Hematopoietic multipotent progenitor cell treated with erythropoietin and hydrocortisone succinate and interleukin-3 and kit ligand, for 15 days (in vitro differentiated cells): ENCODE measurements around the gene FAM222A.
A peak's percentile ranks its signal among the peaks of the same experiment; 100 is the strongest.

Experiments used
- DNase-seq: peaks from one replicate; pipeline ENCODE4 v3.0.0-alpha.2; 2015; ENCODE audit warnings: low spot score

FAM222A gene

GRCh38 chr12:109800536-109800935 is 86.9 kb downstream of the FAM222A start:
- no peak for DNase-seq

DNA sequence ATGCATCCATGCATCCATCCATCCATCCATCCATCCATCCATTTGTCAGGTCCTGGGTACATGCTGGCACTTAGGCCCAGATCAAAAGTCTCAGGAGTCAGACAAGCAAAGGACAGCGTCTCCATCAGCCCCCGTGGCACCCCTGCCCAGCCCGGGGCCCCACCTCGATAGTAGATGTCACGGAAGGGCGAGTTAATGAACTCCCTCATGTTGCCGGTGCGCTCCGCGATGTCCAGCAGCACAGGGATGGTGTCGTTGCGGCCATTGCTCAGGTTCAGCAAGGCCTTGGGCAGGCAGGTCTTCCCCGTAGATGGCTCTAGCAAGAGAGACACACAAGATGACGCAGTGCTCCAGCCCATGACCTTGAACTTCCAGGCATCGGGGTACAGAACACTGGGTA is 89.2 kb downstream of the FAM222A start:
- DNase-seq: no peak

- no peak for DNase-seq
These were observed 90.1 kb downstream of the FAM222A start for GRCh38 chr12:109803678-109804077.

- DNase-seq: peak; percentile 61
These were observed 91.5 kb downstream of the FAM222A start for GRCh38 chr12:109804820-109805761.

DNA sequence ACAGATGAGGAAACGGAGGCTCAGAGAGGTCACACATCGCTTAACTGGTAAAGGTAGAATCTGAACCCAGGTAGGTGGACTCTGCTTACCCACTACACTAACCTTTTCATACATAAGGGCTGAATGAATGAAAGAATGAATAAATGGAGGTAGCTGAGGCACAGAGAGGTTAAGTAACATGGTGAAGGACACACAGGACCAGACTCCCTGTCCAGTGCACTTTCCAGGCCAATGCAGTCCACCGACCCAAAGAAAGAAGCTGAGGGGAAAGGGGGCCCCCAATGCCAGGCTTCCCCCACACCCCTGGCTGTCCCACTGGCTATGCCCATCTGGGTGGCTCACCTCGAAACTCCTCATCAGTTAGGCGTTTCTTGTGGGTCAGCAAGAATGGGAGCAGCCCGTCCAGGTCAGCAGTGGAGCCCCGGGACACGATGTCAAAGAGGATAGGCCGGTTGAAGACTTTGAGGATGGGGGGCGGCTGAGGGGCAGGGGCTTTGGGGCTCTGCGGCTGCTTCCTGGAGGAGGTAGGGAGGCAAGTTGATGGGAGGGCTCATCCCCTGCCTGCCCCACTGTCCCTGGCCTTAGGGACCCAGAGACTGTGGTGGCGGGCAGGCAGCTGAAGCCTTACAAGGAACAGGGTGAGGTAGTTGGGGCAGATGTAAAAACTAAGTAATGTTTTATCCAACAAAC is 94.5 kb downstream of the FAM222A start:
- DNase-seq: no peak

DNA sequence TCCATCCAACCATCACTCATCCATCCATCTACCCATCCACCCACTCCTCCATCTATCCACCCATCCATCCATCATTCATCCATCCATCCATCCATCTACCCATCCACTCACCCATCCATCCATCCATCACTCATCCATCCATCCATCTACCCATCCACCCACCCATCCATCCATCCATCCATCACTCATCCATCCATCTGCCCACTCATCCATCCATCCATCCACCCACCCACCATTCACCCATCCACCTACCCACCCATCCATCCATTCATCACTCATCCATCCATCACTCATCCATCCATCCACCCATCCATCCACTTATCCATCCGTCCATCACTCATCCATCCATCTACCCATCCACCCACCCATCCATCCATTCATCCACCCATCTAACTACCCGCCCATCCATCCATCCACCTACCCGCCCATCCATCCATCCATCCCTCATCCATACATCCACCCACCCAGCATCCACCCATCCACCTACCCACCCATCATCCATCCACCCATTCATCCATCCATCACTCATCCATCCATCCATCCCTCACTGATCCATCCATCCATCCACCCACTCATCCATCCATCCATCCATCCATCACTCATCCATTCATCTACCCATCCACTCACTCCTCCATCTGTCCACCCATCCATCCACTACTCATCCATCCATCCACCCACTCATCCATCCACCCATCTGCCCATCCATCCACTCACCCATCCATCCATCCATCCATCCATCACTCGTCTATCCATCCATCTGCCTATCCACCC is 95.4 kb downstream of the FAM222A start:
- no peak for DNase-seq

- no peak for DNase-seq
These were observed 97.5 kb downstream of the FAM222A start for GRCh38 chr12:109810954-109811623.

DNA sequence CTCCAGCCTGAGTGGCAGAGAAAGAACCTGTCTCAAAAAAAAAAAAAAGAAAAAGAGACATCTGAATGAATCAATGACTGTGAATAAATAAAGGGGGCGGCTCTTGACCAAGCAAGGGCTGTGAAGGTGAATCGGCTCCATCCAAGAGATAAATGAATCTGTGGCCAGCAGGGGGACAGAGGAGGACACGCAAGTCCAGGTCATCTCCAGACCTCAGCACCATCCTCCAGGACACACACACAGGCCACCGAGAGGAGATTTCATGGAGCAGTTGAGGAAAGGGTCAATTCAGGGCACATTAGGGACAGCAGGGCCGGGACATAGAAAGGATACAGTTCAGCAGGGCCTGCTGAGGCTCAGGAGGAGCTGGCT is 98.0 kb downstream of the FAM222A start:
- DNase-seq: no peak

DNA sequence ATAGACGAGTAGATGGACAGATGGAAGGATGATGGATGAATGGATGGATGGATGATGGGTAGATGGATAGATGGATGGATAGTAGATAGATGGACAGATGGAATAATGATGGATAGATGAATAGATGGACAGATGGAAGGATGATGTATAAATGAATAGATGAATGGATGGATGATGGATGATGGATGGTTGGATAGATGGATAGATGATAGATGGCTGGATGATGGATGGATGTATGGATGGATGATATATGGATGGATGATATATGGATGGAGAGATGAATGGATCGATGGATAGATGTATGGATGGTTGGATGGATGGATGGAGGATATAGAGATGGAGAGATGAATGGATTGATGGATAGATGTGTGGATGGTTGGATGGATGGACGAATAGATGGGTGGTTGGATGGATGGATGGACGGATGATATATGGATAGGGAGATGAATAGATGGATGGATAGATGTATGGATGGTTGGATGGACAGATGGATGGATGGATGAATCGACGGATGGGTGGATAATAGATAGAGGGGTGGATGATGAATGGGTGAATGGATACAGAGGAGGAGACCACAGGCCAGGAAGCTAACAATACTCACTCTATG is 100.3 kb downstream of the FAM222A start:
- DNase-seq: no peak

- no peak for DNase-seq
These were observed 101.0 kb downstream of the FAM222A start for GRCh38 chr12:109814600-109815150.

- DNase-seq: no peak
These were observed 101.6 kb downstream of the FAM222A start for GRCh38 chr12:109815225-109815624.

DNA sequence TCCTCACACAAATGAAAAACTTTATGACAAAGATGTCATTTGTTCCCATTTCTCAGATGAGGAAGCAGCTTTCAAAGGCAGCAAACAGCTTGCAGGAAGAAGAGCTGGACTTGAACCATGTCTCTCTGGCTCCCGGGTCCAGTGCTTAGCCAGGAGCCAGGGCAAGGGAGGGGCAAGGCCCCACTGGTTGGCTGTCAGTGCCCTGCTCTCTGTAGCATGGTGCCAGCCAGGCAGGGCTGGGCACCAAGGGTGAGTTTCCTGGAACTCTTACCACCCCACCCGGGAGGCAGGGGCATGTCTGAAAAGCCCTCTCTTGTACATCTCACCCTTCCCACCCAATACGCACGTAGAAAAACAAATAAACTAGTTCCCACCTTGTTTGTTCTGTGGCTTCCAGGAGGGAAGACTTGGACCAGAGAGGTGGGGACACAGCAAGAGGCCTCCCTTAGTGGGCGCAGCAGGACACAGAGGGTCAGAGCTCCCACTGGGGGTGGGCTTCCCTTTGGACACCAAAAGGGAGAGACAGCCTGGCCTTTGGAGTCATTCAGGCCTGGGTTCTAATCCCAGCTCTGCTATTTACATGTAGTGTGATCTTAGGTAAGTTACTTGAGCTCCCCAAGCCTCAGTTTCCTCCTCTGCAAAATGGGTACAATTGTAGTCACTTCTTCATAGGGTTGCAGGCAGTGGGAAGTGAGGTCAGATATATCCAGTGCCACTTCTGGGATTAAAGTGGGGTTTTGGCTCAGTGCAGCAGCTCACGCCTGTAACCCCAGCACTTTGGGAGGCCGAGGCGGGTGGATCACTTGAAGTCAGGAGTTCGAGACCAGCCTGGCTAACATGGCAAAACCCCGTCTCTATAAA is 102.4 kb downstream of the FAM222A start:
- no peak for DNase-seq

- DNase-seq: no peak
These were observed 103.2 kb downstream of the FAM222A start for GRCh38 chr12:109816870-109817269.

DNA sequence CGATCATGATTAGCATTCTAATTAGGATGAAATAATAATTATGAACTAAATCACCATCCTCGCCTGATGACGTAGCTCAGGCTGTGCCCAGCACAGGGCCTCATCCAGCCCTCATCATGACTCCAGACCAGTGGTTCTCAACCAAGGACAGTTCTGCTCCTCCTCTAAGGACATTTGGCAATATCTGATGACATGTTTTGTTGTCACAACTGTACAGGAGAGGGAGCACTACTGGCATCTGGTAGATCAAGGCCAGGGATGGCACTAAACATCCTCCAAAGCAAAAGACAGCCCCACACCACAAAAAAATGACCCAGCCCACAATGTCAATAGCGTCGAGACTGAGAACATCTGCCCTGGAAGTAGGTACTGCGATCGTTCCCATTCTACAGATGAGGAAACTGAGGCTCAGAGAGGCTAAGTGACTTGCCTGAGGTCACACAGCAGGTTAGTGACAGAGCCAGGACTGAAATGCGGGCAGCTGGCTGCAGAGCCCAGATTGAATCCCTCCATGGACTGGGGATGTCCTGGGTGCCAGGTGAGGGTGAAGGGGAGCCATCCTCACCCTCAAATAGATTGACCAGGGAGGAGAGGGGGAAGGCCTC is 104.1 kb downstream of the FAM222A start:
- DNase-seq: no peak

DNA sequence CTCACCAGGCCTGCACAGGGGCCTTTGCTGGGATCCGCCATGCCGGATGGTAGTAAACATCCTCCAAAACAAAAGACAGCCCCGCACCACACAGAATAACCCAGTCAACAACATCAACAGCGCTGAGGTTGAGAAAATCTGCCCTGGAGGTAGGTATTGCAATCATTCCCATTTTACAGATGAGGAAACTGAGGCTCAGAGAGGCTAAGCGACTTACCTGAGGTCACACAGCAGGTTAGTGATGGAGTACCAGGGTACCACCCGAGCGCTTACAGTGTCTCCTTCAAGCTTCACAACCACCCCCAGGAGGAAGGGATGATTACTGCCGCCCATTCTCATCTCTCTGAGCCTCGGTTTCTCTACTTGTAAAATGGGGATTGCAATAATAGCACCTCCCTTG is 104.6 kb downstream of the FAM222A start:
- no peak for DNase-seq

DNA sequence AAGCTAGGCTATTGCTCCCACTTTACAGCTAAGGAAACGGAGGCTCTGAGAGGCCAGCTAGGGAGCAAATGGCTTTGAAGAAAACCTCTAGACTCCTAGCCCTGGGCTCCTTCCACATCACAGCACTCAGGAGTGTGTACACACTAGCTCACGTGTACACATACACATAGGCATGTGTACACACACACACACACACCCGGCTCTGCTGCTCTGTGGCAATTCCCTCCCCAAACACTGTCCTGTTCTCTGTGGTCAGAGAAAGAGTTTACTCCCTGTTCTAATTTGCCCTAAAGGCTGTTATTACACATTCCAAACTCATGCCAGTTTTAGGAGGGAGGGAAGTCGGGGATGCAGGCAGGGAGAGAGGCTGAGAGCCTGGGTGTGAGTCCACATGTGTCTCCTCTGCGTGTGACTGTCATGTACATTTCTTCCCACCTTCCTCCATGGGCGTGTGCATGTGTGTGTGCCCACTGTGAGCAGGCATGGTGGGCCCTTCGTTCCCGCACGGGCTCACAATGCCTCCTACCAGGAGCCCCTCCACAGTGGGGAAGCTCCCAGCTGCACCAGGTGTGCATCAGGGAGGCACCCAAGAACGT is 105.4 kb downstream of the FAM222A start:
- DNase-seq: no peak
